ENCODE results near the gene IL12B.

Gene IL12B

GRCh38 chr5:159343295-159344094 is 13.2 kb upstream of the IL12B start:
- H3K27me3 ChIP-seq (ENCODE audit: control insufficient read depth, insufficient read depth, low read length) = no peaks in the 10 kb centered on the region
- no peak overlapping the region for H3K9ac ChIP-seq (ENCODE audit: low read depth, low read length)
- H3K4me3 ChIP-seq (ENCODE audit: low read length) = no peak overlapping the region
- peaks cover 11% of the 10 kb centered on the region for H3K4me1 ChIP-seq (ENCODE audit: control insufficient read depth, insufficient read depth, low read length)
- no peak overlapping the region for H3K4me2 ChIP-seq (ENCODE audit: low read length)
- no peaks in the 10 kb centered on the region for H3K36me3 ChIP-seq (ENCODE audit: insufficient read depth, low read length)
- H3K9me3 ChIP-seq (replicated peaks; ENCODE audit: low read length) = peaks cover 3% of the 10 kb centered on the region

DNA sequence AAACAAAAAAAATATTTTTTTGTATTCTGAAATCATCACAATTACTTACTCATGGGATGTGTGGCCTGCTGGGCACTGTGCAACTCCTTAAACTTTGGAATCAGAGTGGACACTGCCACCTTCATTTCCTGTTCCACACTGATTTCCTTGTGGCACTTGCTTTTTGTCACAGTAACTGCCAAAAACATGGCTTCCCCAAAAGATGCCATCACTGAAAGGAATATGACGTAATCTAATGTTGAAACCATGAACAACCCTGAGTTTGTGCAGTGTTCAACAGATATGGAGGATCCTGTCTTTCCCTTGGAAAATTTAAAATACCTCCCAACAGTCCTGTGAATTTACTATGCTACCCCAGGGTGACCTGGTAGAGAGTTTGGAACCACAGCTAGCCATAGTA is 12.6 kb upstream of the IL12B start:
- Histone ChIP-seq H3K27me3 (ENCODE audit: control insufficient read depth, insufficient read depth, low read length) (no peaks in the 10 kb centered on the region), H3K36me3 (ENCODE audit: insufficient read depth, low read length) (no peaks in the 10 kb centered on the region), H3K9me3 (replicated peaks; ENCODE audit: low read length) (peaks cover 3% of the 10 kb centered on the region), H3K4me1 (ENCODE audit: control insufficient read depth, insufficient read depth, low read length) (peaks cover 17% of the 10 kb centered on the region), H3K4me2 (ENCODE audit: low read length) (no peak overlapping the region), H3K9ac (ENCODE audit: low read depth, low read length) (no peak overlapping the region), H3K4me3 (ENCODE audit: low read length) (no peak overlapping the region)

DNA sequence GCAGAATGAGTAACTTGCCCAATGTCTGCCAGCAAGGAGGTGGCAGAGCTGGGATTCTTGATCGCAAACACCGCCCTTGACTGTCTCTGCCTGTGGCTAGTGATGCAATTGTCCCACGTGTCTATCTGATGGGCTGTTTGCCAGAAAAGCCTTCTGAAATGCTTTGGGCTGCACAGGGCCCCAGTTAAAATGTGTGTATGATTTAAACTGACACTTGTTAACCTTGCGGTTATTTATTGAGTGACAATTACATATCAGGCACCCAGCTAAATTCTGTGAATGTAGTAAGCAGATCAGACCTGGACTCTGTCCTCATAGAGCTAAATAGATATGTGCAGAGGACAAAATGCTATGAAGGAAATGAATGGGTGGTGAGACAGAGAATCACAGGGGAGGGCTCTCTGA is 11.6 kb upstream of the IL12B start:
- Histone ChIP-seq H3K27me3 (ENCODE audit: control insufficient read depth, insufficient read depth, low read length) (no peaks in the 10 kb centered on the region), H3K4me2 (ENCODE audit: low read length) (no peak overlapping the region), H3K4me1 (ENCODE audit: control insufficient read depth, insufficient read depth, low read length) (peaks cover 26% of the 10 kb centered on the region), H3K9me3 (replicated peaks; ENCODE audit: low read length) (peaks cover 3% of the 10 kb centered on the region), H3K36me3 (ENCODE audit: insufficient read depth, low read length) (no peaks in the 10 kb centered on the region), H3K9ac (ENCODE audit: low read depth, low read length) (no peak overlapping the region), H3K4me3 (ENCODE audit: low read length) (no peak overlapping the region)

DNA sequence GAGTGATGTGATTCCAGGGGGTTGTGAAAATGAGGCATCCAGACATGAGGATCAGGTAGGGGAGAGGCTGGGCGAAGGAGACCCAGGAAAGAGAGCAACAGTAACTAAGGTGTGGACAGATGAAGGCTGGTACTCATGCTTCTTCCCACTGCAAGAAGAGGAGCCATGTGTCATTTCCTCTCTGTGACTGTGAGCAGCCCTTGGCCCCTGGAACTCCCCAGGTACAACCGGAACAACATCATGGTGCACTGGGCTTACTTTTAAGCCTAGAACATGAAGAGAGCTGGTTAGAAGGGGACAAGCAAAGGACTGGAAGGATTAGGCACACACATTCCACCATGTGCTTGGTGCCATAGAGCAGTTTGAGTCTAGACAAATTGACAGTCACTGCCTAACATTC is 10.9 kb upstream of the IL12B start:
- Histone ChIP-seq H3K9me3 (replicated peaks; ENCODE audit: low read length) (peaks cover 3% of the 10 kb centered on the region), H3K4me3 (ENCODE audit: low read length) (no peak overlapping the region), H3K4me2 (ENCODE audit: low read length) (no peak overlapping the region), H3K27me3 (ENCODE audit: control insufficient read depth, insufficient read depth, low read length) (no peaks in the 10 kb centered on the region), H3K4me1 (ENCODE audit: control insufficient read depth, insufficient read depth, low read length) (peaks cover 33% of the 10 kb centered on the region), H3K36me3 (ENCODE audit: insufficient read depth, low read length) (no peaks in the 10 kb centered on the region), H3K9ac (ENCODE audit: low read depth, low read length) (no peak overlapping the region)

GRCh38 chr5:159340511-159340910 is 10.2 kb upstream of the IL12B start:
- H3K4me2 ChIP-seq (ENCODE audit: low read length) = no peak overlapping the region
- H3K27me3 ChIP-seq (ENCODE audit: control insufficient read depth, insufficient read depth, low read length) = no peaks in the 10 kb centered on the region
- H3K9me3 ChIP-seq (replicated peaks; ENCODE audit: low read length) = peaks cover 3% of the 10 kb centered on the region
- H3K9ac ChIP-seq (ENCODE audit: low read depth, low read length) = no peak overlapping the region
- H3K4me1 ChIP-seq (ENCODE audit: control insufficient read depth, insufficient read depth, low read length) = peaks cover 39% of the 10 kb centered on the region
- H3K4me3 ChIP-seq (ENCODE audit: low read length) = no peak overlapping the region
- H3K36me3 ChIP-seq (ENCODE audit: insufficient read depth, low read length) = no peaks in the 10 kb centered on the region

DNA sequence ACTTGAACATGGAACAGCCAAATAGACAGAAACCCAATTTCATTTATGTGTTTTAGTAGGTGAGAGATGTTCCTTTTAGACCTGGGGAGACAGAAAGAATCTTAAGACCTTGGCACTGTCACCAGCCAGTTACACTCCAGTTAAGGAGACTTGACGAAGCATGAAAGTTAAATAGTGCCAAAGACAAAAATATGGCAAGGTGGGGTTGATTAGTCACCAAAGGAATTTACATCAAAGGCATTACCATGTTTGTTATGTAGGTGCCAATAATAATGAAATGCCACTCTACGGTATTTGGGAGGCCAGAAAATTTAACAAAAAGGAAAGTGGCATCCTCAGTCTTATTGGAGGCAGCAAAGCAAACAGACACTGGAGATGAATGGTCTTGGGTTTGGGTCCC is 9.2 kb upstream of the IL12B start:
- H3K9ac ChIP-seq (ENCODE audit: low read depth, low read length) = no peak overlapping the region
- no peak overlapping the region for H3K4me2 ChIP-seq (ENCODE audit: low read length)
- H3K9me3 ChIP-seq (replicated peaks; ENCODE audit: low read length) = peaks cover 3% of the 10 kb centered on the region
- H3K36me3 ChIP-seq (ENCODE audit: insufficient read depth, low read length) = no peaks in the 10 kb centered on the region
- H3K27me3 ChIP-seq (ENCODE audit: control insufficient read depth, insufficient read depth, low read length) = no peaks in the 10 kb centered on the region
- H3K4me1 ChIP-seq (ENCODE audit: control insufficient read depth, insufficient read depth, low read length) = peaks cover 46% of the 10 kb centered on the region
- H3K4me3 ChIP-seq (ENCODE audit: low read length) = no peak overlapping the region

DNA sequence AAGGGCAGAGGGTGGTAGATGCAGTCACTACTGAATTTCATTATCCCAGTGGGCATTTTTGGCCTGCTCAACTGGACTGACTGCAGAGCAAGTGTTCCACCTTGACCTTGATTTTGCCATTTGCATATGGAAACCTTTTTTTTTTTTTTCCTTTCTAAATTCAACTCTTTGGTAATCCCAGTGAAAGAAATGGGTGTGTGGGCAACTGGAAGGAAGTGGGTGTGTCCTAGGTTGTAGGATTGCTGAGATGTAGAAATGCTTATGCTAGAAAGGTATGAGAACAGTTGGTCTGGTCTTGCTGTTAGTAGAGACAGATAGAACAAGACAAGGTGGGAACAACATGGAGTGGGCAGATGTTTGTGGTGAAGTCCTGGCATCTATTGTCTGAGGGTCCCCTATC is 7.8 kb upstream of the IL12B start:
- H3K27me3 ChIP-seq (ENCODE audit: control insufficient read depth, insufficient read depth, low read length) = no peaks in the 10 kb centered on the region
- H3K4me1 ChIP-seq (ENCODE audit: control insufficient read depth, insufficient read depth, low read length) = peaks cover 52% of the 10 kb centered on the region
- no peak overlapping the region for H3K9ac ChIP-seq (ENCODE audit: low read depth, low read length)
- H3K4me3 ChIP-seq (ENCODE audit: low read length) = no peak overlapping the region
- no peaks in the 10 kb centered on the region for H3K9me3 ChIP-seq (replicated peaks; ENCODE audit: low read length)
- no peak overlapping the region for H3K4me2 ChIP-seq (ENCODE audit: low read length)
- H3K36me3 ChIP-seq (ENCODE audit: insufficient read depth, low read length) = no peaks in the 10 kb centered on the region

DNA sequence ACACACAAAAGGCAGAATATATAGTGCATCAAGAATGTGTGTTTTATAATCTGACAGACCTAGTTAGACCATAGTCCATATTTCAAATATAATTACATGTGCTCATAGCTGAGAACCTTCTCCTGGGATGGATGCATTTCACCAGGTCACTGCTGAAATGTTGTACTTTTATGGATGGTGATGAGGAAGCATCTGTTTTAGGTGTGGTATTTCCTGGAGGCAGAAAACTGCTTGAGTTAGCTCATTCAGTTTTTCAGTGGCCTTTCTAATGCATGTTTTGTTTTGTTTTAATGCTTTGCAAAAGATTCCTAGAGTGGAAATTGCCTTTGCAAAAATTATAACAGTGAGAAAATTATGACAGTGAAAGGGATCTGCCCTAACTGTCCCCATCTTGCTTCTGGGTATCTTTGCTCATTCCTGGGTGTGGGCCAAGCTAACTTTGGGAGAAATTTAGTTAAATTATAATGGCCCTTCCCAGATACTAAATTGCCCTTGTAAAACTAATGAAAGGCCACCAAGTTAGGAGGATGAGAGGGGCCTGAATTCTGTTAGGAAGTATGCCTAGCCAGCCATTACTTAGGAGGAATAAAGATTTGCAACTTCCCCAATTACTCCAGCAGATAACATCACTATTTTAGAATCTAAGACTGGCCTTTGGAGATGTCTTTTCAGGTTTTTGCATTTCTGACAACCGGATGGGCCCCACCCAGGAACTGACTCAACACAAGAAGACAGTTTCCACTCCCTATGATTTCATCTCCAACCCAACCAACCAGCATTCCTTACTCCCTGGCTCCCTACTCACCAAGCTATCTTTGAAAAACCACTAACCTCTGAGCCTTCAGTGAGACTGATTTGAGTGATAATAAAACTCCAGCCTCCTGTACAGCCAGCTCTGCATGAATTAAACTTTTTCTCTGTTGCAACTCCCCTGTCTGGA is 7.0 kb upstream of the IL12B start:
- Histone ChIP-seq H3K4me3 (ENCODE audit: low read length) (no peak overlapping the region), H3K9me3 (replicated peaks; ENCODE audit: low read length) (no peaks in the 10 kb centered on the region), H3K4me2 (ENCODE audit: low read length) (no peak overlapping the region), H3K36me3 (ENCODE audit: insufficient read depth, low read length) (no peaks in the 10 kb centered on the region), H3K4me1 (ENCODE audit: control insufficient read depth, insufficient read depth, low read length) (peaks cover 57% of the 10 kb centered on the region), H3K27me3 (ENCODE audit: control insufficient read depth, insufficient read depth, low read length) (no peaks in the 10 kb centered on the region), H3K9ac (ENCODE audit: low read depth, low read length) (no peak overlapping the region)

- Histone ChIP-seq H3K4me2 (ENCODE audit: low read length) (no peak overlapping the region), H3K4me1 (ENCODE audit: control insufficient read depth, insufficient read depth, low read length) (peaks cover 54% of the 10 kb centered on the region), H3K36me3 (ENCODE audit: insufficient read depth, low read length) (no peaks in the 10 kb centered on the region)
These were observed 6.3 kb upstream of the IL12B start for GRCh38 chr5:159336586-159336985.

DNA sequence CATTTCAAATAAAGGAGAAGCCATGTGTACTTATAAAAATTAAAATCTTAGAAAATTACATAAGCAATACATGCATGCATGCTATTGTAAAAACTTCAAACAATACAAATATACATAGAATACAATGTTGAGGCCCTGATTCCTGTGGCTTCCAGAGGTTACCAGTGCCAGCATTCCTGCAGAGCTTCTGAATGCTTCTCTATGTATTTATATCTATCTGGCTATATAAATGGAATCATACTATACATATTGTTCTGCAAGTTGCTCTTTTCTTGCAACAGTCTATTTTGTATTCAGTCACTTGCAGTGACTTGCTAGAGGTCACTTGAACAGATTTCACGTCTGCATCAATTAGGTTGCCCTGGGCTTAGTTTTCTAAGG is 3.2 kb upstream of the IL12B start:
- Histone ChIP-seq H3K4me3 (ENCODE audit: low read length) (no peak overlapping the region), H3K9ac (ENCODE audit: low read depth, low read length) (no peak overlapping the region), H3K4me2 (ENCODE audit: low read length) (no peak overlapping the region), H3K4me1 (ENCODE audit: control insufficient read depth, insufficient read depth, low read length) (peaks cover 63% of the 10 kb centered on the region), H3K27me3 (ENCODE audit: control insufficient read depth, insufficient read depth, low read length) (no peaks in the 10 kb centered on the region), H3K9me3 (replicated peaks; ENCODE audit: low read length) (no peaks in the 10 kb centered on the region), H3K36me3 (ENCODE audit: insufficient read depth, low read length) (no peaks in the 10 kb centered on the region)

More at GRCh38 chr5:159336586-159336985, 6.3 kb upstream of the IL12B start:
- Histone ChIP-seq H3K27me3 (ENCODE audit: control insufficient read depth, insufficient read depth, low read length) (no peaks in the 10 kb centered on the region), H3K4me3 (ENCODE audit: low read length) (no peak overlapping the region), H3K9me3 (replicated peaks; ENCODE audit: low read length) (no peaks in the 10 kb centered on the region), H3K9ac (ENCODE audit: low read depth, low read length) (no peak overlapping the region)

GRCh38 chr5:159332800-159333544 is 2.7 kb upstream of the IL12B start:
- Histone ChIP-seq H3K4me3 (ENCODE audit: low read length) (no peak overlapping the region), H3K9ac (ENCODE audit: low read depth, low read length) (no peak overlapping the region), H3K36me3 (ENCODE audit: insufficient read depth, low read length) (no peaks in the 10 kb centered on the region), H3K4me2 (ENCODE audit: low read length) (no peak overlapping the region), H3K4me1 (ENCODE audit: control insufficient read depth, insufficient read depth, low read length) (peaks cover 58% of the 10 kb centered on the region), H3K9me3 (replicated peaks; ENCODE audit: low read length) (no peaks in the 10 kb centered on the region), H3K27me3 (ENCODE audit: control insufficient read depth, insufficient read depth, low read length) (no peaks in the 10 kb centered on the region)

Data from skeletal muscle satellite cell (primary cell).